ENCODE results near the gene RABL6. TPM values are rescaled to one million over a fixed set of nuclear protein-coding genes. Genes with fewer than 3 reads are reported as not detected.
A peak's percentile ranks its signal among the peaks of the same experiment; 100 is the strongest.
"Not testable (repeated sequence)": the region's sequence is repeated elsewhere in the genome, so short reads cannot be mapped to it uniquely, and the experiment has no call there.

RABL6 gene
- total RNA-seq, 4 donors from 2014 or later, result 28.8 to 57.9 (median 39.6) TPM

GRCh38 chr9:136760834-136761544, 46.8 kb upstream of the RABL6 start:
- H3K4me3 ChIP-seq; H3K36me3 ChIP-seq; H3K9me3 ChIP-seq; H3K4me1 ChIP-seq; intact Hi-C loops (cut with DNase I; ENCODE audit: low total_unique reads); H3K27ac ChIP-seq; H3K27me3 ChIP-seq: not testable (repeated sequence)
- peak in 1 of 2 donors; percentile 30 for DNase-seq
- peak; percentile 13 to 43 (median 34) for TF ChIP-seq CTCF (IDR thresholded peaks at IDR 0.05)

GRCh38 chr9:136761545-136761981, 46.2 kb upstream of the RABL6 start:
- Histone ChIP-seq H3K9me3 (no peaks in the 10 kb centered on the region), H3K27ac (no peak overlapping the region), H3K27me3 (no peaks in the 10 kb centered on the region), H3K4me3 (no peak overlapping the region), H3K4me1 (no peaks in the 10 kb centered on the region), H3K36me3 (no peaks in the 10 kb centered on the region)
- no peak for TF ChIP-seq POLR2A (IDR thresholded peaks at IDR 0.05)
- no peak for DNase-seq
- intact Hi-C loops (cut with DNase I; ENCODE audit: low total_unique reads), result no loop called here

- Histone ChIP-seq H3K9me3 (no peaks in the 10 kb centered on the region), H3K4me3 (no peak overlapping the region), H3K4me1 (no peaks in the 10 kb centered on the region), H3K27me3 (no peaks in the 10 kb centered on the region), H3K36me3 (no peaks in the 10 kb centered on the region), H3K27ac (no peak overlapping the region)
- intact Hi-C loops (cut with DNase I; ENCODE audit: low total_unique reads), result no loop called here
- no peak for DNase-seq
- TF ChIP-seq CTCF (IDR thresholded peaks at IDR 0.05) (no peak), POLR2A (IDR thresholded peaks at IDR 0.05) (no peak)
These were observed 45.5 kb upstream of the RABL6 start for GRCh38 chr9:136762221-136762691.

GRCh38 chr9:136762915-136763648, 44.7 kb upstream of the RABL6 start:
- no peaks in the 10 kb centered on the region for H3K36me3 ChIP-seq
- no peak overlapping the region for H3K4me3 ChIP-seq
- TF ChIP-seq CTCF (IDR thresholded peaks at IDR 0.05), result no peak
- TF ChIP-seq POLR2A (IDR thresholded peaks at IDR 0.05), result no peak
- no peak overlapping the region for H3K27ac ChIP-seq
- intact Hi-C loops (cut with DNase I; ENCODE audit: low total_unique reads), result no loop called here
- no peaks in the 10 kb centered on the region for H3K9me3 ChIP-seq
- peak; percentile 31 to 39 for DNase-seq
- H3K27me3 ChIP-seq, result no peaks in the 10 kb centered on the region
- H3K4me1 ChIP-seq, result no peaks in the 10 kb centered on the region

- no peaks in the 10 kb centered on the region for H3K36me3 ChIP-seq
- no peaks in the 10 kb centered on the region for H3K4me1 ChIP-seq
- intact Hi-C loops (cut with DNase I; ENCODE audit: low total_unique reads), result no loop called here
- no peak for TF ChIP-seq CTCF (IDR thresholded peaks at IDR 0.05)
- TF ChIP-seq POLR2A (IDR thresholded peaks at IDR 0.05), result no peak
- H3K9me3 ChIP-seq, result no peaks in the 10 kb centered on the region
- H3K27ac ChIP-seq, result no peak overlapping the region
- H3K4me3 ChIP-seq, result no peak overlapping the region
- no peak for DNase-seq
- H3K27me3 ChIP-seq, result no peaks in the 10 kb centered on the region
These were observed 44.1 kb upstream of the RABL6 start for GRCh38 chr9:136763649-136764035.

Data from uterus (tissue), 4 donors.